Type B pancreatic cell (in vitro differentiated cells): Measurements from ENCODE around the gene PIWIL4. TPM values are rescaled to one million over a fixed set of nuclear protein-coding genes. Genes with fewer than 3 reads are reported as not detected.

Source experiments
- DNase-seq: peaks from one replicate; pipeline ENCODE4 v3.0.0; 2021; ENCODE audit warnings: mixed read lengths; ENCODE audit not compliant: unreplicated experiment; ENCODE audit errors: extremely low spot score
- H3K27ac Mint-ChIP-seq: 2 replicates; pipeline ENCODE4 v1.8.0; 2021; ENCODE audit warnings: mild to moderate bottlenecking, mixed read lengths
- H3K27me3 Mint-ChIP-seq: 2 replicates; pipeline ENCODE4 v1.8.0; 2021; ENCODE audit warnings: mixed read lengths
- H3K36me3 Mint-ChIP-seq: 2 replicates; pipeline ENCODE4 v1.8.0; 2021; ENCODE audit warnings: mixed read lengths
- H3K4me1 Mint-ChIP-seq: one replicate; pipeline ENCODE4 v1.8.0; 2021; ENCODE audit warnings: mixed read lengths; ENCODE audit not compliant: unreplicated experiment
- H3K4me3 Mint-ChIP-seq: 2 replicates; pipeline ENCODE4 v1.8.0; 2021; ENCODE audit warnings: mild to moderate bottlenecking, mixed read lengths
- H3K9me3 Mint-ChIP-seq: 2 replicates; pipeline ENCODE4 v1.8.0; 2021; ENCODE audit warnings: mixed read lengths
- total RNA-seq: library from RNA; stranded (reverse); gene quantifications from 2 replicates; pipeline ENCODE4 v1.2.1, GENCODE V29; 2021; ENCODE audit warnings: low replicate concordance
- TF ChIP-seq, protein P1 (sequence below): fragments of 200-600 bp; sonication (generic); conservative IDR thresholded peaks from 2 replicates; pipeline ENCODE4 v1.5.0; 2021; ENCODE audit warnings: antibody characterized with exemption, mild to moderate bottlenecking

Gene PIWIL4
- total RNA-seq, 1 donor from 2014 or later, result 4.2 TPM

DNA sequence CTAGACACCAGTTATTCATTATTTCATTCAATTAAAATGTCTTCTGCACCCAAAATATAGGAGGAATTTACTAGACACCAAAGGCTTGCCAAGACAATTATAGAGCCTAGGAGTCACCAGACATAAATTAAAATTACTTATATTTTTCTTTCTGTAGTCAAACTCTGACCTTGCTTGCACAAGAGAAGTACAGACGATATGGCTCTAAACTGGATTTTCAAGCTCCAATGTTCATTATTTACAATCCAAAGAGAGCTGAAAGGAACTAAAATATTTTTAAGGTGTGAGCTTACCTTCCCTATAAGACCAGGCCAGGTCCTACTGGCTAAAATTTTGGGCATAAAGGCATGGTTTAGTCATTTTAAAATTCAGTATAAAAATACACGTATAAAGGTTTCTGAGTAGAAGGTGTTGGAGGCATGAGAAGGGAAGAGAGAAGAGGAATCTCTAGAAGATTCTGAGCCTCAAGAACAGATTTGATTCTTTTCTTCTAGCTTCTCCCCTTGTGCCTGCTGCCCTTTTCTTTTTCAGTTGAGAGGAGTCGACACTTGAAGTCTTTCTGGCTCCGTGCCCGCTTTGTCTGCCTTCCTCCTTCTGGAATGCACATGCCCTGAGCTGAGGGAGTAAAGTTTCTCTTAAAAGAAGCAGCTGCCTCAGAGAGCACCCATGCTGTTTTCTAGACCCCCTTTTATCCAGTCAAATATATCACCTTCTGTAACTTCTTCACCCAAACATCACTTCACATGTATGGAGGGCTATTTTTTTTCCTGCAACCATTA, 41.4 kb upstream of the PIWIL4 start:
- DNase-seq, result no peak
- H3K27me3 Mint-ChIP-seq, result no peaks in the 10 kb centered on the region

DNA sequence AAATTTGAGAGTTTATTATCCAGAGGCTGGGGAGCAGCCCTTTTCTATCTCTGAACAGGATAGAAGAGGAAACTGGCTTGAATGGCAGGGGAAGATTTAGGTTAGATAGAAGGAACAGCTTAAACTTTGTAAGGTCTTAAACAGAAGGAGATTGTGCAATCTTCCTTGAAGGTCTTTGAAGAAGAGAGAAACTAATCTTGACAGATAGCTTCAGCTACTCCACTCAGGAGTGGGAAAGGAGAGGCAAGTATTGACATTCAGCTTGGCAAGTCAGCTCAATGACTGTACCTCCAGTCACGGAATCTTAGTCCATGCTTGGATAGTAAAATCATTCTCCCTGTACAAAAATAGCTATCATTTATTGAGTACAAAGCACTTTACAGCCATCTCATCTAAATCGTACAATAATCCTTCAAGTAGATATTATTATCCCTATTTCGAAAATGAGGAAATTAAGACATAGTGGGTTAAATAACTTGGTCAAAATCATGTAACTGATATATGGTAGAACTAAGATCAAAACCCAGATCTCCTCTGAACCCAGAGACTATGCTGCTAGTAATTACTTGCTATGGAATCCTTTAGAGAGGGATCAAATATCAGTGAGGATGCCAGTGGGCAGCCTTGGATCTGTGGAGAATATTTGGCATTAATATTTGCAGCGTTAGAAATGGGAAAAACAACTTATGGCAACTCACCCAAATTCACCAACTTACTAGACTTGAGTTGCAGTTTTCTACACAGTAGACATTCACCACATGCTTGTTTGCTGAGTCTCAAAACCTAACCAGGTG, 40.3 kb upstream of the PIWIL4 start:
- Mint-ChIP-seq H3K36me3 (no peaks in the 10 kb centered on the region), H3K27ac (peak overlapping the region; percentile 95), H3K9me3 (no peaks in the 10 kb centered on the region), H3K4me1 (peaks cover 17% of the 10 kb centered on the region), H3K27me3 (no peaks in the 10 kb centered on the region), H3K4me3 (peak overlapping the region; percentile 66)
- TF ChIP-seq, protein P1, sequence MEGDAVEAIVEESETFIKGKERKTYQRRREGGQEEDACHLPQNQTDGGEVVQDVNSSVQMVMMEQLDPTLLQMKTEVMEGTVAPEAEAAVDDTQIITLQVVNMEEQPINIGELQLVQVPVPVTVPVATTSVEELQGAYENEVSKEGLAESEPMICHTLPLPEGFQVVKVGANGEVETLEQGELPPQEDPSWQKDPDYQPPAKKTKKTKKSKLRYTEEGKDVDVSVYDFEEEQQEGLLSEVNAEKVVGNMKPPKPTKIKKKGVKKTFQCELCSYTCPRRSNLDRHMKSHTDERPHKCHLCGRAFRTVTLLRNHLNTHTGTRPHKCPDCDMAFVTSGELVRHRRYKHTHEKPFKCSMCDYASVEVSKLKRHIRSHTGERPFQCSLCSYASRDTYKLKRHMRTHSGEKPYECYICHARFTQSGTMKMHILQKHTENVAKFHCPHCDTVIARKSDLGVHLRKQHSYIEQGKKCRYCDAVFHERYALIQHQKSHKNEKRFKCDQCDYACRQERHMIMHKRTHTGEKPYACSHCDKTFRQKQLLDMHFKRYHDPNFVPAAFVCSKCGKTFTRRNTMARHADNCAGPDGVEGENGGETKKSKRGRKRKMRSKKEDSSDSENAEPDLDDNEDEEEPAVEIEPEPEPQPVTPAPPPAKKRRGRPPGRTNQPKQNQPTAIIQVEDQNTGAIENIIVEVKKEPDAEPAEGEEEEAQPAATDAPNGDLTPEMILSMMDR, result no peak
- no peak for DNase-seq

More for the DNA sequence above, 41.4 kb upstream of the PIWIL4 start:
- TF ChIP-seq, protein P1, result no peak
- Mint-ChIP-seq H3K36me3 (no peaks in the 10 kb centered on the region), H3K4me1 (peaks cover 17% of the 10 kb centered on the region), H3K27ac (peak overlapping the region; percentile 95), H3K9me3 (no peaks in the 10 kb centered on the region), H3K4me3 (peak overlapping the region; percentile 66)

DNA sequence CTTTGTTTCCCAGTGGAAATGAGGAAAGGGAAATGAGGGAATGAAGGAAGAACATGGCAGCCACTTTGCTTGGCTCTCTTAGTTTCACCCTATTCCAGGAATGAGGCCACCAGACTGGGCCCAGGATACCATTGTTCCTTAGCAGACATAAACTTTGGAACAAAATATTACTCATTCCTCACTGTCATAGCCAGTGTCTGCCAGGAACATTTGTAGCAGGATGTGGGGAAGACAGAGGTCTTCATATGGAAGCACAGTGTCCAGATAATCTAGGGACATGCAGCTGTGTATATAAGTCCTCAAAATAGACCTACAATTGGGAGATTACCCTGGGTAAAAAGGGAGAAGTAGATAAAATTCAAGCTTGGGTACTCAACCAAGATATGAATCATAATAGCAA, 38.6 kb upstream of the PIWIL4 start:
- Mint-ChIP-seq H3K27me3 (no peaks in the 10 kb centered on the region), H3K4me3 (no peak overlapping the region), H3K9me3 (no peaks in the 10 kb centered on the region), H3K4me1 (peaks cover 17% of the 10 kb centered on the region), H3K27ac (peak overlapping the region; percentile 57), H3K36me3 (no peaks in the 10 kb centered on the region)
- TF ChIP-seq, protein P1, result no peak
- DNase-seq, result no peak

DNA sequence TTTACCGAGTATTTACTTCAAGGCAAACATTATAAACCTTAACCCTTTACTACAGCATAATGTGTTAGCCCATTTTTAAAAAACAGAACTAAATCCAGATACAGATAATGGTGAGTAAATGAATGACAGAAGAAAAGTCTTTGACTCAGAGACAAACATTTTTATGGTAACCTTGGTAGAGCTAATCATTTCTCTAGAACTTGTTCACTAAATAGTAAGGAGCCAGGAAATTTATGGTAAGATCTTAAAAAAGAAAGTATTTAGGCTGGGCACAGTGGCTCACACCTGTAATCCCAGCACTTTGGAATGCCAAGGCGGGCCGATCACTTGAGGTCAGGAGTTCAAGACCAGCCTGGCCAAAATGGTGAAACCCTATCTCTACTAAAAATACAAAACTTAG, 35.0 kb upstream of the PIWIL4 start:
- no peak overlapping the region for H3K4me3 Mint-ChIP-seq
- DNase-seq, result no peak
- H3K27ac Mint-ChIP-seq, result no peak overlapping the region
- TF ChIP-seq, protein P1, result no peak
- H3K36me3 Mint-ChIP-seq, result no peaks in the 10 kb centered on the region
- H3K27me3 Mint-ChIP-seq, result no peaks in the 10 kb centered on the region
- H3K9me3 Mint-ChIP-seq, result peaks cover 5% of the 10 kb centered on the region
- peaks cover 2% of the 10 kb centered on the region for H3K4me1 Mint-ChIP-seq

DNA sequence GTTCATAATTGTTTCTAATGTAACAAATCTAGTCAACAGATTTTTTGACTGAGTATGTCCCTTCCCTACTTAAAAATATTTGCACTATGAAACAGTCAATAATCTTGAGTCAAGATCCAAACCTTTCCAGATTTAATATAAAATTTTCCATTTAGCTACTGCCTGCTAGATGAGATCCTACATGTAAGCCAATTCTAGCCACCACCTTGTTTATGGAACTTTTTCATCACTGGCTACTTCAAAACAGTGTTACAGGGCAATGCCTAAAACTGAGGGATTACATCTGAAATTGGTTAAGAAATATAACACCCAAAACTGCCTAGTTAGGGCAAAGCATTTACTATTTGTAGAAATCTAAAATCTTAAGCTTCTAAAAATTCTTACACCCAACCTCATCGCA, 34.0 kb upstream of the PIWIL4 start:
- TF ChIP-seq, protein P1, result no peak
- peaks cover 5% of the 10 kb centered on the region for H3K9me3 Mint-ChIP-seq
- H3K27ac Mint-ChIP-seq, result no peak overlapping the region
- no peaks in the 10 kb centered on the region for H3K27me3 Mint-ChIP-seq
- no peak for DNase-seq
- no peaks in the 10 kb centered on the region for H3K36me3 Mint-ChIP-seq
- H3K4me3 Mint-ChIP-seq, result no peak overlapping the region
- no peaks in the 10 kb centered on the region for H3K4me1 Mint-ChIP-seq
